Posterior vena cava (tissue), 2 donors: ENCODE data around the gene CTAGE15. TPM values are rescaled to one million over a fixed set of nuclear protein-coding genes. Genes with fewer than 3 reads are reported as not detected.
"Not testable (repeated sequence)": the region's sequence is repeated elsewhere in the genome, so short reads cannot be mapped to it uniquely, and the experiment has no call there.

Experiments used
- DNase-seq: peaks from one replicate; pipeline ENCODE4 v3.0.0-alpha.2; 2020; ENCODE audit warnings: low spot score
- intact Hi-C, 2 donors: fragments of 100-400 bp; cut with DNase I; formaldehyde crosslinking; loops; one replicate each; pipeline versions ENCODE4 v1.14.1 to v1.14.2; 2022 to 2023
- long read RNA-seq, 2 donors: library from polyadenylated mRNA; unstranded; transcript quantifications; one replicate each; pipeline ENCODE4 v2.0.0, GENCODE V29; 2020 to 2021
- total RNA-seq, 2 donors: library from RNA; stranded (reverse); fragmentation: NEBNext Ultra II Directional; extraction: Animal tissue kit (Norgen Biotek cat#: 25700); gene quantifications; one replicate each; pipeline ENCODE4 v1.2.1, GENCODE V29; 2021
- donor health status: DM: yes; HTN: yes; CAD: no.
- donor health status: DM: yes; HTN: yes; CAD: no.

CTAGE15 gene
- under 1 TPM in 1 of 2 donors, not detected in 1; 0.37 TPM for total RNA-seq
- long read RNA-seq, donor 1: 0 reads
- long read RNA-seq, donor 2: 0 reads

- DNase-seq, intact Hi-C loops: not testable (repeated sequence)
Observed at GRCh38 chr7:143571501-143571900, at the start of gene CTAGE15. Gene CTAGE15, plus strand, starts transcription at chr7:143571801. Its CDS starts 17 bp downstream, at chr7:143571818.

DNA sequence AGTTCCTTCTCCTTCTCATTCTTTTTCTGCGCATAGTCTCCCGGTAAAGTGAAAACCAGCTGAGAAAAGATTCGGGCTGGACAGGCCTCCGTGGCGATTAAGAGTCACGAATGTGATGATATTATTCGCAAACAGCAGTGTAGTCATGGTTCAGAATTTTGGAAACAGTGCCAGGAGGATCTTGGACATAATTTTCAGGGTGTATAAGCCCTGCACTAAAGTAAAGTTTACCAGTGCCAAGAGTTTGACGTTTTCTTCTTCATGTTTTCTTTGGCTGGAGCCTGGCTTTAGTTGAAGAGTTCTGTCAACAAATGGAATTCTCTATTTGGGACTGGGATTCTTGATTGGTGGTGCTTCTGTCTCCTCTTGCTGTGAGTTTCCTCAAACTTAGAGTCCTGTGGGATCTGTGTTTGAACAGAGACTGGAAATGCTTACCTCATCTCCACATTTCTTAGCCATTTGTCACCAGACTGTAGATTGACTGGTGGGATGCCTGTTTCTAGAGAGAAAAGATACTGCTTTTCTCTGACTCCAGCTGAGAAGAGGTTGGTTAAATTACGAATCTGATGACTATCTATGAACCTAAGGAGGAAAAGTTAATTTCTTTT, 49.2 kb upstream of the CTAGE15 start:
- intact Hi-C loops, DNase-seq: not testable (repeated sequence)

- intact Hi-C loops, DNase-seq: not testable (repeated sequence)
Observed at GRCh38 chr7:143531169-143531926, 40.3 kb upstream of the CTAGE15 start.

GRCh38 chr7:143531932-143532331, 39.7 kb upstream of the CTAGE15 start:
- DNase-seq, intact Hi-C loops: not testable (repeated sequence)

DNA sequence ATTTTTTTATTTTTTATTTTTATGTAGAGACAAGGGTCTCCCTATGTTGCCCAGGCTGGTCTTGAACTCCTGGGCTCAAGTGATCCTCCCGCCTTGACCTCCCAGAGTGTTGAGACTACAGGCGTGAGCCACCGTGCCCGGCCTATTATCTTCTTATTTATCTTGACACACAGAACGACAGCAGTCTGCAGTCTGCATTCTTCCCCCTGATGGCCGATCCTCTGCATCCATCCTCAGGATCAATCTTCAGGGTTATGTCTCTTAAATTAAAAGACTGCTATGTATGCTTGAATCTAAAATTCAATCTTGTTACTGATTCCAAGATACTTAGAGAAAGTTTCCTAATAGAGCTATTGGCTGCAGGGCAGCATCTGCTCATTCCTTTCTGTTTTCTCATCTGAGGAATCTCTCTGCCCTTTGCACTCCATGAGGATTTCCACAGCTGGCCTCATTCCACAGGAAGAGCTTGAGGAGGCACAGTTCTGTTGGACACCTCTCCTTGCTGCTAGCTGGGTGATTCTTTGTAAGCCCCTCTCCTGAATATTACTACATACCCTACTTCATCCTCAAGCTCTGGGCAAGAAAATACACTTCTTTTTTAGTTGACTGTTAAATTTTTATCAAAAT, 38.3 kb upstream of the CTAGE15 start:
- DNase-seq, intact Hi-C loops: not testable (repeated sequence)

GRCh38 chr7:143536443-143536842, 35.2 kb upstream of the CTAGE15 start:
- DNase-seq, intact Hi-C loops: not testable (repeated sequence)

GRCh38 chr7:143543288-143544038, 28.1 kb upstream of the CTAGE15 start:
- intact Hi-C loops, DNase-seq: not testable (repeated sequence)

GRCh38 chr7:143555968-143556367, 15.6 kb upstream of the CTAGE15 start:
- DNase-seq, intact Hi-C loops: not testable (repeated sequence)

DNA sequence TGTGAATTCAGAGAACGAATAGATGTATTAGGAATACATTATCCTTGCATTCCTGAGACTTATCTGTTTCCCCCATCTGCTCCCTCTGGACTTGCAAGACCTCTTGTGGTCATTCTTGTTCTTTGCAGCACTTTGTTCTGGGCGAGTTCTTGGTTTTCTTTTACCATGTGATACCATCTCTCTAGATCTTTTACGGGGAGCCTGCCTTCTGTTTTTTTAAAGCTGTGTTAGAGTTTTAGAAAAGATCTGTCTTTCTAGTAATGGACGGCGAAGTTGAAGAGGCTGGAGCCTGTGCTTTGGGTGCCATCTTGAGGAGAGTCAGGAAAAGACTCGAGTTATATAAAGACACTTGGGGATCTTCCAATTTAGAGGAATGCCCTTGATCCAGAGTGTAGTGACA, 8.3 kb upstream of the CTAGE15 start:
- DNase-seq, intact Hi-C loops: not testable (repeated sequence)

DNA sequence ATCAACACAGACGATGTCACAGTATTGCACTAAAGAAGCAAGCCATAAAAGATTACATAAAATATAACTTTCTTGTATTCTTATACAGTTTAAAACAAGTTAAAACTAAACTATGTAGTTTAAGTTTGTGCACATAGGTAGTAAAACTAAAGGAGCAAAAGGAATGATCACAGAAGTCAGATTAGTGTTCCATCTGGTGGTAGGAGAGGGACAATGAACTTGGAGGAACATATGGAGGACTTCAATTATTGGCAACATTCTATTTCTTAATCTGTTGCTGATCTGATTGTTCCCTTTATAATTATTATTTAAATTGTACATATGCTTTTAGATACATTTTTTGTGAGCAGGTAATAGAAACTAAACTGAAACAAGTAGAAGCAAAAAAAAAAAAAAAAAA, 5.6 kb upstream of the CTAGE15 start:
- DNase-seq, intact Hi-C loops: not testable (repeated sequence)

DNA sequence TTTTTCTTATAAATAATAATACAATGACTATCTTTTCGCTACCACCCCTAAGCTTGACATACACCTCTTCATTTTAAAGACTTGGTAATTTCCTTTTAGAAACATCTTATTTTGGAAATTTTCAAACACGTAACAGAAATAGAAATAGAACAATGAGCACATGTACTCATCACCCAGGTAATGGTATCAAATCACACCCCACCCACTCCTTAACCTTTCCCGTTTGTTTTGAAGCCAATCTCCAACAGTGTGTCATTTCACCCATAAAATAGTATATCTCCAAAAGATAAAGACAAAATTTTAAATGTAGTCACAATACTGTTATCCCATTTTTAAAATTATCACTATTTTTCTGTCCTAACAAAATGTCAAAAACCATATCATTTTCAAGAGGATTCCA, 16.6 kb downstream of the CTAGE15 start:
- DNase-seq, intact Hi-C loops: not testable (repeated sequence)

- DNase-seq, intact Hi-C loops: not testable (repeated sequence)
Observed at GRCh38 chr7:143589897-143590296, 18.3 kb downstream of the CTAGE15 start.

DNA sequence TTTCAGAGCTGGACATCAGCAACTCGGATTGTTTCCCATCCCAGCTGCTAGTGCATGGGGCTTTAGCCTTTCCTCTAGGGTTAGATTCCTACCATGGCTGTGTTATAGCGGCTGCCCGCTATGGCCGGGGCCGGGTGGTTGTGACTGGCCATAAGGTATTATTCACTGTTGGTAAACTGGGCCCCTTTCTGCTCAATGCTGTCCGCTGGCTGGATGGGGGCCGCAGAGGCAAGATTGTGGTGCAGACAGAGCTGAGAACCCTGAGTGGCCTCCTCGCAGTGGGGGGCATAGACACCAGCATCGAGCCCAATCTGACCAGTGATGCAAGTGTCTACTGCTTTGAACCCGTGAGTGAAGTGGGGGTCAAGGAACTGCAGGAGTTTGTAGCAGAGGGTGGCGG, 26.5 kb downstream of the CTAGE15 start:
- DNase-seq, intact Hi-C loops: not testable (repeated sequence)

DNA sequence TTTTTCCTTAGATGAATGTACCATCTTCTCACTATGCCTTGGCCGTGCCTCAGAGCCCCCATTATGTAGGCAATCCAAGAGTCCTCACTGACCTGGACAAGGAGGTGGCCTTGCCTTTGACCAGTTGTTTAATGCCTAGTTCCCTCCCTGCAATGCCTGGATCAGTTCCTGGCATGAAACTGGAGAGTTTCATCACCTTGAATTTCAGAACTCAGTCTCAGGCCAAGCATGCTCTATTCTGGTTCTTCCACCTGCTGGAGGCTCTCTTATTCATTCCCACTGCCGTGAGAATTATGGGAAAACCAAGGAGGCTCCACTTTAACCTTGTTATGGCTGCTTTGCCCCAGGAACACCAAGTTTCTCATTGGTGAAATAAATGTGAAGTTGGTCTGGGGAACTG, 31.9 kb downstream of the CTAGE15 start:
- DNase-seq: not testable (repeated sequence)

GRCh38 chr7:143606088-143606487, 34.5 kb downstream of the CTAGE15 start:
- DNase-seq, intact Hi-C loops: not testable (repeated sequence)

More for the DNA sequence above, 31.9 kb downstream of the CTAGE15 start:
- intact Hi-C loops: not testable (repeated sequence)

GRCh38 chr7:143615545-143615944, 43.9 kb downstream of the CTAGE15 start:
- DNase-seq, intact Hi-C loops: not testable (repeated sequence)

- intact Hi-C loops, DNase-seq: not testable (repeated sequence)
Observed at GRCh38 chr7:143617204-143617603, 45.6 kb downstream of the CTAGE15 start.

- DNase-seq, intact Hi-C loops: not testable (repeated sequence)
Observed at GRCh38 chr7:143620058-143620457, 48.5 kb downstream of the CTAGE15 start.

- DNase-seq, intact Hi-C loops: not testable (repeated sequence)
Observed at GRCh38 chr7:143620646-143621045, 49.0 kb downstream of the CTAGE15 start, which contains the start of gene TCAF2. Gene TCAF2, plus strand, starts transcription at chr7:143620974.
